ENCODE results near the gene ALOXE3. TPM values are rescaled to one million over a fixed set of nuclear protein-coding genes. Genes with fewer than 3 reads are reported as not detected.

The ALOXE3 gene
- total and polyA plus RNA-seq, 2 experiments from 2014 or later, result 0.10 to 0.27 TPM

GRCh38 chr17:8144401-8145231 is 26.3 kb upstream of the ALOXE3 start:
- no peaks in the 10 kb centered on the region for H3K4me1 ChIP-seq (ENCODE audit: insufficient read depth)
- H3K9me2 ChIP-seq (ENCODE audit: insufficient read depth), result no peaks in the 10 kb centered on the region
- Mint-ChIP-seq H3K9me3 (no peaks in the 10 kb centered on the region), H3K4me1 (no peaks in the 10 kb centered on the region), H3K27ac (no peak overlapping the region), H3K4me3 (no peak overlapping the region), H3K27me3 (ENCODE audit: insufficient read depth, low read depth, poor library complexity) (peaks cover 7% of the 10 kb centered on the region), H3K36me3 (ENCODE audit: low read depth) (peaks cover 52% of the 10 kb centered on the region)
- no peak overlapping the region for H3K4me3 ChIP-seq
- no peaks in the 10 kb centered on the region for H3K27me3 ChIP-seq (ENCODE audit: insufficient read depth)
- H3K79me2 ChIP-seq (replicated peaks; ENCODE audit: insufficient read depth), result no peaks in the 10 kb centered on the region
- H3F3A ChIP-seq (replicated peaks; ENCODE audit: low read depth), result peaks cover 12% of the 10 kb centered on the region
- H4K20me1 ChIP-seq (replicated peaks; ENCODE audit: insufficient read depth), result no peaks in the 10 kb centered on the region
- H3K4me2 ChIP-seq, result no peak overlapping the region
- DNase-seq (ENCODE audit: low spot score) (no peak), ATAC-seq (no peak)
- H3K36me3 ChIP-seq (ENCODE audit: insufficient read depth), result peaks cover 7% of the 10 kb centered on the region; the same call in 1 of the 2 replicates
- TF ChIP-seq ETS1 (IDR thresholded peaks at IDR 0.05), result no peak
- no peak for TF ChIP-seq NANOG (IDR thresholded peaks at IDR 0.05; ENCODE audit: borderline replicate concordance)
- TF ChIP-seq POLR2AphosphoS5 (IDR thresholded peaks at IDR 0.05; ENCODE audit: low read depth), result no peak
- no peak for TF ChIP-seq ZNF114 (CRISPR knock-in tag; IDR thresholded peaks at IDR 0.05)
- TF ChIP-seq EZH2phosphoT487 (IDR thresholded peaks at IDR 0.05; ENCODE audit: unreplicated experiment), result no peak
- no peak for TF ChIP-seq JUNB (IDR thresholded peaks at IDR 0.05; ENCODE audit: unreplicated experiment)
- TF ChIP-seq ZNF462 (CRISPR knock-in tag; IDR thresholded peaks at IDR 0.05), result no peak
- TF ChIP-seq REST (IDR thresholded peaks at IDR 0.05; ENCODE audit: unreplicated experiment), result no peak
- no peak overlapping the region for H2AFZ ChIP-seq
- H3K27ac ChIP-seq (ENCODE audit: low read depth), result no peak overlapping the region

Measured in GM23338 (cell line).